Neural cell (in vitro differentiated cells): ENCODE measurements around the gene SUMO1. TPM values are rescaled to one million over a fixed set of nuclear protein-coding genes. Genes with fewer than 3 reads are reported as not detected.

ENCODE experiments used
- H2AFZ ChIP-seq: fragments of 200-600, 300-800 bp; sonication (generic), shearing (Covaris generic); 2 replicates; pipeline ENCODE4 v1.6.0; 2014; ENCODE audit warnings: low read depth, mild to moderate bottlenecking, antibody characterized with exemption, low read length, moderate library complexity
- H3F3A ChIP-seq: fragments of 200-600 bp; shearing (Covaris generic); 2 replicates; pipeline ENCODE4 v1.6.1; 2016; ENCODE audit warnings: mild to moderate bottlenecking, moderate library complexity, mixed read lengths, antibody characterized with exemption, low read length; ENCODE audit not compliant: insufficient read depth, poor library complexity, severe bottlenecking
- H3K27ac ChIP-seq: fragments of 200-600, 300-800 bp; sonication (generic), shearing (Covaris generic); 2 replicates; pipeline ENCODE4 v1.5.1; 2014; ENCODE audit warnings: mild to moderate bottlenecking, low read length, moderate library complexity
- H3K27me3 ChIP-seq: fragments of 300-800, 200-600 bp; sonication (generic), shearing (Covaris generic); 2 replicates; pipeline ENCODE4 v1.6.0; 2014; ENCODE audit warnings: mild to moderate bottlenecking, low read depth, low read length, moderate library complexity; ENCODE audit not compliant: insufficient read depth
- H3K36me3 ChIP-seq: fragments of 300-800, 200-600 bp; sonication (generic), shearing (Covaris generic); 2 replicates; pipeline ENCODE4 v1.5.1; 2014; ENCODE audit warnings: mild to moderate bottlenecking, antibody characterized with exemption, low read length, moderate library complexity; ENCODE audit not compliant: insufficient read depth
- H3K4me2 ChIP-seq: fragments of 300-800, 200-600 bp; sonication (generic), shearing (Covaris generic); 2 replicates; pipeline ENCODE4 v1.6.0; 2014; ENCODE audit warnings: mild to moderate bottlenecking, low read length
- H3K4me3 ChIP-seq: fragments of 300-800, 200-600 bp; sonication (generic), shearing (Covaris generic); 2 replicates; pipeline ENCODE4 v1.5.1; 2014; ENCODE audit warnings: mild to moderate bottlenecking, low read length, moderate library complexity
- H3K79me2 ChIP-seq: fragments of 200-600 bp; shearing (Covaris generic); replicated peaks from 2 replicates; pipeline ENCODE4 v1.6.0; 2014; ENCODE audit warnings: mild to moderate bottlenecking, low read length, moderate library complexity; ENCODE audit not compliant: insufficient read depth
- H3K9ac ChIP-seq: fragments of 300-800, 200-600 bp; sonication (generic), shearing (Covaris generic); 2 replicates; pipeline ENCODE4 v1.6.1; 2016; ENCODE audit warnings: mild to moderate bottlenecking, low read length, mixed read lengths
- H3K9me2 ChIP-seq: fragments of 200-600 bp; shearing (Covaris generic); 2 replicates; pipeline ENCODE4 v1.6.1; 2016; ENCODE audit warnings: mild to moderate bottlenecking, low read length, mixed read lengths; ENCODE audit not compliant: insufficient read depth
- H3K9me3 ChIP-seq: fragments of 200-600, 300-800 bp; sonication (generic), shearing (Covaris generic); 2 replicates; pipeline ENCODE4 v1.6.1; 2016; ENCODE audit warnings: mild to moderate bottlenecking, mixed run types, low read length, moderate library complexity, mixed read lengths
- H4K20me1 ChIP-seq: fragments of 200-600 bp; shearing (Covaris generic); 2 replicates; pipeline ENCODE4 v1.6.1; 2016; ENCODE audit warnings: mild to moderate bottlenecking, mixed run types; ENCODE audit not compliant: insufficient read depth
- CTCF ChIP-seq: fragments of 450-650 bp; IDR thresholded peaks from 2 replicates; pipeline ENCODE4 v1.5.1; 2014; ENCODE audit warnings: antibody characterized with exemption, mild to moderate bottlenecking, moderate library complexity; ENCODE audit not compliant: poor library complexity, severe bottlenecking
- EP300 ChIP-seq: fragments of 450-650 bp; conservative IDR thresholded peaks from 2 replicates; pipeline ENCODE4 v1.6.1; 2014; ENCODE audit warnings: antibody characterized with exemption, mild to moderate bottlenecking, moderate library complexity; ENCODE audit not compliant: poor library complexity, severe bottlenecking
- EZH2 ChIP-seq: fragments of 200-600, 300-800 bp; shearing (Covaris generic), sonication (generic); IDR thresholded peaks from 2 replicates; pipeline ENCODE4 v1.6.1; 2014; ENCODE audit warnings: antibody characterized with exemption, low read length, borderline replicate concordance, mild to moderate bottlenecking; ENCODE audit not compliant: insufficient read depth, poor library complexity, severe bottlenecking
- MXI1 ChIP-seq: fragments of 450-650 bp; conservative IDR thresholded peaks from 2 replicates; pipeline ENCODE4 v1.6.1; 2014; ENCODE audit warnings: antibody characterized with exemption, mild to moderate bottlenecking; ENCODE audit not compliant: poor library complexity, severe bottlenecking
- POLR2AphosphoS5 ChIP-seq: IDR thresholded peaks from 2 replicates; pipeline ENCODE4 v1.6.1; 2012
- RAD21 ChIP-seq: fragments of 450-650 bp; conservative IDR thresholded peaks from 2 replicates; pipeline ENCODE4 v1.6.1; 2014; ENCODE audit warnings: antibody characterized with exemption, mild to moderate bottlenecking, moderate library complexity
- REST ChIP-seq: IDR thresholded peaks from 2 replicates; pipeline ENCODE4 v1.6.1; 2012; ENCODE audit warnings: borderline replicate concordance
- SMC3 ChIP-seq: fragments of 450-650 bp; conservative IDR thresholded peaks from 2 replicates; pipeline ENCODE4 v1.6.1; 2014; ENCODE audit warnings: antibody characterized with exemption, mild to moderate bottlenecking, moderate library complexity; ENCODE audit not compliant: poor library complexity
- TAF1 ChIP-seq: IDR thresholded peaks from 2 replicates; pipeline ENCODE4 v1.6.1; 2012; ENCODE audit warnings: low read depth
- polyA plus RNA-seq: library from polyadenylated mRNA; depleted of rRNA; stranded (reverse); fragments of >200 nt; gene quantifications from 2 replicates; pipeline ENCODE4 v1.2.3, GENCODE V29; 2014

The SUMO1 gene
- polyA plus RNA-seq, 1 donor from 2014 or later = 365 TPM

GRCh38 chr2:202267495-202267894 lies 29.1 kb upstream of the SUMO1 start:
- Histone ChIP-seq H3K9me3 (no peaks in the 10 kb centered on the region), H3K9ac (peak overlapping the region; percentile 91), H3K4me2 (peak overlapping the region; percentile 60), H3K4me3 (peak overlapping the region; percentile 94), H3K27ac (no peak overlapping the region), H3F3A (no peaks in the 10 kb centered on the region), H3K27me3 (no peaks in the 10 kb centered on the region), H3K9me2 (no peaks in the 10 kb centered on the region), H3K79me2 (peaks cover 67% of the 10 kb centered on the region), H4K20me1 (no peaks in the 10 kb centered on the region), H2AFZ (no peak overlapping the region), H3K36me3 (no peaks in the 10 kb centered on the region)
- TF ChIP-seq EZH2 (no peak), POLR2AphosphoS5 (no peak), MXI1 (no peak)

- peak within 1 kb of the TSS; percentile 91 for H3K9ac ChIP-seq
- no peaks in the 10 kb centered on the region for H3K27me3 ChIP-seq
- H3K79me2 ChIP-seq = peaks cover 48% of the 10 kb centered on the region
- H3K4me3 ChIP-seq = peak within 1 kb of the TSS; percentile 94
- H3K36me3 ChIP-seq = no peaks in the 10 kb centered on the region
- no peaks in the 10 kb centered on the region for H4K20me1 ChIP-seq
- peak within 1 kb of the TSS; percentile 60 for H3K4me2 ChIP-seq
- H3F3A ChIP-seq = no peaks in the 10 kb centered on the region
- TF ChIP-seq EZH2 (no peak), REST (peak; percentile 90), SMC3 (peak; percentile 19), CTCF (no peak), TAF1 (peak; percentile 75), RAD21 (no peak), POLR2AphosphoS5 (peak; percentile 97), MXI1 (peak; percentile 99), EP300 (peak; percentile 75)
- no peaks in the 10 kb centered on the region for H3K9me3 ChIP-seq
- H3K27ac ChIP-seq = peak within 1 kb of the TSS; percentile 98
- H3K9me2 ChIP-seq = no peaks in the 10 kb centered on the region
- peak within 1 kb of the TSS; percentile 91 for H2AFZ ChIP-seq
Measured at GRCh38 chr2:202265467-202266277, 27.3 kb upstream of the SUMO1 start, which contains the start of gene NOP58. TSS of gene NOP58 (plus strand) at chr2:202265763. CDS start at chr2:202265942, 179 bp downstream.
